Breast epithelium (tissue), 4 donors: ENCODE data around the gene VSIG8. TPM values are rescaled to one million over a fixed set of nuclear protein-coding genes. Genes with fewer than 3 reads are reported as not detected.

ENCODE experiments used
- DNase-seq, 2 donors: peaks; one replicate each; pipeline ENCODE4 v3.0.0-alpha.2; 2019; ENCODE audit warnings: low spot score in 2 of 2
- H3K27ac ChIP-seq, 2 donors: fragments of 200-600 bp; sonication (generic) in 1 of 2; one replicate each; pipeline ENCODE4 v1.5.1; 2016 to 2019; ENCODE audit warnings: mild to moderate bottlenecking in 1 of 2
- H3K27me3 ChIP-seq, 2 donors: fragments of 200-600 bp; sonication (generic) in 1 of 2; one replicate each; pipeline versions ENCODE4 v1.5.1 to v1.6.0; 2017 to 2019; ENCODE audit warnings: control low read depth in 1 of 2, mild to moderate bottlenecking in 1 of 2
- H3K36me3 ChIP-seq: fragments of 200-600 bp; one replicate; pipeline ENCODE4 v1.5.1; 2019
- H3K4me1 ChIP-seq, 2 donors: fragments of 200-600 bp; sonication (generic); one replicate each; pipeline ENCODE4 v1.5.1; 2016 to 2019; ENCODE audit warnings: control low read depth in 1 of 2
- H3K4me3 ChIP-seq, 3 donors: fragments of 200-600 bp; sonication (generic); 1 replicate in 2 of 3; 2 replicates in 1 of 3; pipeline ENCODE4 v1.5.1; 2016 to 2019; ENCODE audit warnings: mild to moderate bottlenecking in 3 of 3, moderate library complexity in 2 of 3
- H3K9me3 ChIP-seq, 2 donors: fragments of 200-600 bp; sonication (generic) in 1 of 2; one replicate each; pipeline ENCODE4 v1.5.1; 2016 to 2019; ENCODE audit warnings: control low read depth in 1 of 2
- POLR2A ChIP-seq: fragments of 450-650 bp; IDR thresholded peaks from one replicate; pipeline ENCODE4 v1.6.1; 2016; ENCODE audit warnings: antibody characterized with exemption, mild to moderate bottlenecking, moderate library complexity
- POLR2AphosphoS5 ChIP-seq, 3 donors: sonication (generic); formaldehyde crosslinking; IDR thresholded peaks; one replicate each; pipeline ENCODE4 v1.6.1; 2017; ENCODE audit warnings: antibody characterized with exemption in 3 of 3
- intact Hi-C: fragments of 100-400 bp; cut with DNase I; formaldehyde crosslinking; loops from one replicate; pipeline ENCODE4 v1.15.1; 2023; ENCODE audit warnings: low total_unique reads
- total RNA-seq, 3 donors: library from RNA; depleted of rRNA; stranded (reverse); fragments of >200 nt; gene quantifications; one replicate each; pipeline ENCODE4 v1.1.0, GENCODE V29; 2016
- TF ChIP-seq, protein P1 (sequence below), 3 donors: fragments of 450-650 bp; IDR thresholded peaks; one replicate each; pipeline ENCODE4 v1.5.1; 2016 to 2017; ENCODE audit warnings: antibody characterized with exemption in 3 of 3, mild to moderate bottlenecking in 3 of 3, moderate library complexity in 3 of 3

Gene VSIG8
- total RNA-seq, 3 donors from 2014 or later: 0.15 to 0.16 TPM; not detected in 1

DNA sequence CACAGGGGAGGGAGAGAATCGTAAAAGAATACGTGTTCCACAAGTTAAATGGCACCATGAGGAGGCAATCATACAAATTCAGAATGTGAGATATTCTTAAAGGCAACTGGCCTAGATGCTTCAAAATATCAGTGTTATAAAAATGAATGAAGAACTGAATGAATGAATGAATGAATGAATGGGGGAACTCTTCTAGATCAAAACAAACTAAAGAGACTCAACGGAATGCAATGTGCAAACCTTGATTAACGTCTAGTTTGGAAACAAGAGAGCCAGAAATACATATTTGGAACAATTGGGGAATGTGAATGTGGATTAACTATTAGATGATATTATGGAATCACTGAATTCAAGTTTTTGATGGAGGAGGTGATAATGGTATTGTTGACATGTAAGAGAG lies 20.7 kb upstream of the VSIG8 start:
- no peak overlapping the region for H3K4me3 ChIP-seq
- intact Hi-C loops: loop anchor here (10.0 kb wide), 1 partner anchor 98 kb away; the partner anchor contains the start of gene DUSP23
- TF ChIP-seq POLR2AphosphoS5 (IDR thresholded peaks at IDR 0.05) (no peak), POLR2A (no peak)
- TF ChIP-seq, protein P1, sequence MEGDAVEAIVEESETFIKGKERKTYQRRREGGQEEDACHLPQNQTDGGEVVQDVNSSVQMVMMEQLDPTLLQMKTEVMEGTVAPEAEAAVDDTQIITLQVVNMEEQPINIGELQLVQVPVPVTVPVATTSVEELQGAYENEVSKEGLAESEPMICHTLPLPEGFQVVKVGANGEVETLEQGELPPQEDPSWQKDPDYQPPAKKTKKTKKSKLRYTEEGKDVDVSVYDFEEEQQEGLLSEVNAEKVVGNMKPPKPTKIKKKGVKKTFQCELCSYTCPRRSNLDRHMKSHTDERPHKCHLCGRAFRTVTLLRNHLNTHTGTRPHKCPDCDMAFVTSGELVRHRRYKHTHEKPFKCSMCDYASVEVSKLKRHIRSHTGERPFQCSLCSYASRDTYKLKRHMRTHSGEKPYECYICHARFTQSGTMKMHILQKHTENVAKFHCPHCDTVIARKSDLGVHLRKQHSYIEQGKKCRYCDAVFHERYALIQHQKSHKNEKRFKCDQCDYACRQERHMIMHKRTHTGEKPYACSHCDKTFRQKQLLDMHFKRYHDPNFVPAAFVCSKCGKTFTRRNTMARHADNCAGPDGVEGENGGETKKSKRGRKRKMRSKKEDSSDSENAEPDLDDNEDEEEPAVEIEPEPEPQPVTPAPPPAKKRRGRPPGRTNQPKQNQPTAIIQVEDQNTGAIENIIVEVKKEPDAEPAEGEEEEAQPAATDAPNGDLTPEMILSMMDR (IDR thresholded peaks at IDR 0.05): no peak
- DNase-seq: no peak
- H3K4me1 ChIP-seq: no peaks in the 10 kb centered on the region
- H3K27me3 ChIP-seq: no peaks in the 10 kb centered on the region
- no peaks in the 10 kb centered on the region for H3K9me3 ChIP-seq
- H3K36me3 ChIP-seq: no peaks in the 10 kb centered on the region
- H3K27ac ChIP-seq: no peak overlapping the region

DNA sequence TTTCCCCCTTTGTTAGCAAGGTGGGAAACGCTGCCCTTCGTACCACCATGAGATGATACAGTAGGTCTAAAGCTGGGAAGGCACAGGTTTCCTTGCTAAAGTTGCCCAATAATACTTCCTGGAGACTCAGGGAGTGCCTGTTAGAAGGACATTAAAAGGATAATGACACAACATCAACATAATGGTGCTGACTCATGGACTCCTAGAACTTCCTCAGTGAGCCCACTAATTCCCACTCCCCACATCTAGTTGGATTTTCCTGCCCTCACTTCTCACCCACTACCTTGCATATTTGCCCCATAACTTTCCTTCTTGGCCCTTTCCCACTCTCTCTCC lies 20.0 kb upstream of the VSIG8 start:
- H3K27me3 ChIP-seq: no peaks in the 10 kb centered on the region
- intact Hi-C loops: loop anchor here (10.0 kb wide), 1 partner anchor 98 kb away; the partner anchor contains the start of gene DUSP23
- H3K9me3 ChIP-seq: no peaks in the 10 kb centered on the region
- TF ChIP-seq POLR2AphosphoS5 (IDR thresholded peaks at IDR 0.05) (no peak), POLR2A (no peak)
- TF ChIP-seq, protein P1 (IDR thresholded peaks at IDR 0.05): no peak
- H3K36me3 ChIP-seq: no peaks in the 10 kb centered on the region
- peak overlapping the region; percentile 59 to 84 for H3K27ac ChIP-seq
- H3K4me1 ChIP-seq: no peaks in the 10 kb centered on the region
- no peak overlapping the region for H3K4me3 ChIP-seq
- no peak for DNase-seq

- H3K27ac ChIP-seq: peak overlapping the region; percentile 59 to 84
- DNase-seq: peak; percentile 97 to 99
- H3K4me1 ChIP-seq: no peaks in the 10 kb centered on the region
- intact Hi-C loops: loop anchor here (10.0 kb wide), 1 partner anchor 97 kb away; the partner anchor contains the start of gene DUSP23
- H3K4me3 ChIP-seq: no peak overlapping the region
- TF ChIP-seq POLR2AphosphoS5 (IDR thresholded peaks at IDR 0.05): peak in 2 of 3 donors; percentile 51 to 72
- TF ChIP-seq, protein P1 (IDR thresholded peaks at IDR 0.05): no peak
- H3K27me3 ChIP-seq: no peaks in the 10 kb centered on the region
- no peaks in the 10 kb centered on the region for H3K36me3 ChIP-seq
- H3K9me3 ChIP-seq: no peaks in the 10 kb centered on the region
These were observed 19.4 kb upstream of the VSIG8 start for GRCh38 chr1:159881622-159882526.

GRCh38 chr1:159880430-159880829 lies 18.0 kb upstream of the VSIG8 start:
- no peaks in the 10 kb centered on the region for H3K36me3 ChIP-seq
- H3K4me1 ChIP-seq: no peaks in the 10 kb centered on the region
- no peak overlapping the region for H3K4me3 ChIP-seq
- no peak for DNase-seq
- intact Hi-C loops: loop anchor here (10.0 kb wide), 1 partner anchor 96 kb away; the partner anchor contains the start of gene DUSP23
- TF ChIP-seq, protein P1 (IDR thresholded peaks at IDR 0.05): no peak
- TF ChIP-seq POLR2A (no peak), POLR2AphosphoS5 (IDR thresholded peaks at IDR 0.05) (no peak)
- H3K27ac ChIP-seq: no peak overlapping the region
- no peaks in the 10 kb centered on the region for H3K9me3 ChIP-seq
- H3K27me3 ChIP-seq: no peaks in the 10 kb centered on the region

DNA sequence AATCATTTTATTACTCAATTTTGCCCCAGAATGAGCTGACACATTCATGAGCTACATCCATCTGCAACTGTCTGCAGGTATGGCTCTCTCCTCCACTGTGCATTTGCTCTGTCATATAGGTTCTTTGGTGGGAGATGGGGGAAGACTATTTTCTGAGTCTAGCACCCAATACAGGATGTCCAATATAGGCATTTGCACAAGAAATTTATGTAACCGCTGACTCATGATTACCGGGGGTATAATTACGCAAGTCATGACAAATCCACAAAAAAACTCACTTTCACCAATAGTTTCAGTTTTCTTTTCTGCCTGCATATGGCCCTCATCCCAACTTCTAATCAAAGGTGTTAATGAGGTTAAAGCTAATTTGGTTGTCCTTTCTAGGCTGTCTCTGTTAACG lies 17.5 kb upstream of the VSIG8 start:
- Histone ChIP-seq H3K27me3 (no peaks in the 10 kb centered on the region), H3K4me3 (no peak overlapping the region), H3K4me1 (no peaks in the 10 kb centered on the region), H3K36me3 (no peaks in the 10 kb centered on the region), H3K9me3 (no peaks in the 10 kb centered on the region), H3K27ac (no peak overlapping the region)
- no peak for DNase-seq
- TF ChIP-seq POLR2AphosphoS5 (IDR thresholded peaks at IDR 0.05) (no peak), POLR2A (no peak)
- TF ChIP-seq, protein P1 (IDR thresholded peaks at IDR 0.05): no peak
- intact Hi-C loops: loop anchor here (10.0 kb wide), 1 partner anchor 95 kb away; the partner anchor contains the start of gene DUSP23
